K562 (cell line): Measurements from ENCODE around the gene E2F3. TPM values are rescaled to one million over a fixed set of nuclear protein-coding genes. Genes with fewer than 3 reads are reported as not detected.

ENCODE experiments used
- DLX4 ChIP-seq: fragments of 250-450 bp; sonication (Bioruptor Pico); IDR thresholded peaks from 2 replicates; pipeline ENCODE4 v1.6.1; 2021; ENCODE audit warnings: mild to moderate bottlenecking
- MTA1 ChIP-seq: fragments of 450-650 bp; IDR thresholded peaks from 2 replicates; pipeline ENCODE4 v1.6.1; 2017; ENCODE audit warnings: borderline replicate concordance
- RBM15 ChIP-seq: fragments of 200-400 bp; formaldehyde crosslinking; IDR thresholded peaks from 2 replicates; pipeline ENCODE4 v1.6.1; 2018; ENCODE audit warnings: mild to moderate bottlenecking, low read length, moderate library complexity; ENCODE audit not compliant: insufficient read depth
- RNF219 ChIP-seq: fragments of 250-450 bp; sonication (Bioruptor Pico); IDR thresholded peaks from 2 replicates; pipeline ENCODE4 v1.5.0; 2022; ENCODE audit warnings: mild to moderate bottlenecking
- RREB1 ChIP-seq: fragments of 250-450 bp; sonication (Bioruptor Pico); IDR thresholded peaks from 2 replicates; pipeline ENCODE4 v1.4.0; 2020
- polyA plus RNA-seq, 8 experiments: library from polyadenylated mRNA; depleted of rRNA in 4 of 8; stranded (reverse) in 5 of 8; unstranded in 3 of 8; fragments of >200 nt; fragmentation: Nextera tagmentation in 2 of 8; fragmentation: Illumina TruSeq in 1 of 8; extraction: Ambion mirVana in 2 of 8; extraction: Trizol in 1 of 8; gene quantifications; 2 replicates each; pipeline versions ENCODE4 v1.2.1 to v1.2.3, GENCODE V29; 2011 to 2014; ENCODE audit warnings: inconsistent platforms in 1 of 8, missing spikeins in 1 of 8
- total RNA-seq, 7 experiments: library from RNA; depleted of rRNA in 6 of 7; stranded (reverse); fragments of >200 nt in 6 of 7; fragmentation: Illumina TruSeq in 2 of 7; extraction: Trizol in 2 of 7; gene quantifications; 2 replicates each; pipeline versions ENCODE4 v1.2.1 to v1.2.3, GENCODE V29; 2011 to 2021; ENCODE audit warnings: low replicate concordance in 1 of 7
- TF ChIP-seq, protein P1 (sequence below): fragments of 250-450 bp; sonication (Bioruptor Pico); IDR thresholded peaks from 2 replicates; pipeline ENCODE4 v1.4.0; 2020; ENCODE audit warnings: borderline replicate concordance

E2F3 gene
- total and polyA plus RNA-seq, 9 of the 15 experiments (the other 6 are each of a cell fraction or from before 2014, with no cell fraction given): 11.1 to 44.7 (median 27.2) TPM

DNA sequence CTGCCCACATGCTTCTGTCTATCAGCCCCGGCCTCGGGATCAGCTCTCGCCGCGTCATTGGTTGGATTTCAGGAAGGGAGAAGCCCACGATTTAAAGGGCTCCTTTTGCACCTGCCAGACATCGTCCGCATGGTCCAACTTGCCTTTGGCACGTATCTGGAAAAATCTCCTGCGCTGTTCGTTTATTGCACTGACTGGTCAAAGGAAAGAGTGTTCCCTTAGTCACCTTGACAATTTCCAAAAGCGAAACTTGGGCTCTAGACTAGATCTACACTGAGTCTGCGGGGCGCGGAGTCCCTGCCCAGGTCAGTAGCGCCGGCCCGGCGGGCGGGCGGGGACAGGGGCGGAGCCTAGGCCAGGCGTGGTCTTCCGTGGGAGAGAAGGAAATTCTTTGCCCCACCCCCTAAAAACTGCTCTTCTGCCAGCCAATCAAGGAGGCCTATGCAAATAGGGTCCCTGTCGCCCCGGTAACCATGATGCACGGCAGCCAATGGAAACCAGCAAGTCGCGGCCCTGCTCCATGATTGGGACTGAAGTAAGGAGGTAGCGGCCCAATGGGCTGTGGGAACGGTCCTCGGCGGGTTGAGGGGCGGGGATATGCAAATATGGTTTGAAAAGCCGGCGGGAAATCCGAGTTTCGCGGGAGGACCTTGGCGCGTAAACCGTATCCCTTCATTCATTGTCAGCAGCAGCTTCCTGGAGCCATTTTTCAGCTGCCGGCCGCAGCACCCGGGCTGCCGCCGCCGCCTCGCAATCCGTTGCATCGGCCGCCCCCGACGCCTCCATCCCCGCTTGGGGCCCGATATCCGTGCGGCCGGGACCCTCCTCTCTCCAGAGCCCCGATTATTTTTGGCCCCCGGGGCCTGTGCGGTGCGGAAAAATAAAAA, at the start of gene E2F3 (continued):
- TF ChIP-seq RNF219 (CRISPR knock-in tag): no peak
- no peak for TF ChIP-seq DLX4 (CRISPR knock-in tag)
- TF ChIP-seq, protein P1, sequence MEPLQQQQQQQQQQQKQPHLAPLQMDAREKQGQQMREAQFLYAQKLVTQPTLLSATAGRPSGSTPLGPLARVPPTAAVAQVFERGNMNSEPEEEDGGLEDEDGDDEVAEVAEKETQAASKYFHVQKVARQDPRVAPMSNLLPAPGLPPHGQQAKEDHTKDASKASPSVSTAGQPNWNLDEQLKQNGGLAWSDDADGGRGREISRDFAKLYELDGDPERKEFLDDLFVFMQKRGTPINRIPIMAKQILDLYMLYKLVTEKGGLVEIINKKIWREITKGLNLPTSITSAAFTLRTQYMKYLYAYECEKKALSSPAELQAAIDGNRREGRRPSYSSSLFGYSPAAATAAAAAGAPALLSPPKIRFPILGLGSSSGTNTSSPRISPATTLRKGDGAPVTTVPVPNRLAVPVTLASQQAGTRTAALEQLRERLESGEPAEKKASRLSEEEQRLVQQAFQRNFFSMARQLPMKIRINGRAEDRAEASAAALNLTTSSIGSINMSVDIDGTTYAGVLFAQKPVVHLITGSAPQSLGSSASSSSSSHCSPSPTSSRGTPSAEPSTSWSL (CRISPR knock-in tag): no peak
- peak; percentile 30; the same call in 1 of the 2 replicates for TF ChIP-seq MTA1
- TF ChIP-seq RREB1: no peak; the same call in 1 of the 2 replicates
- no peak for TF ChIP-seq RBM15
